Endothelial cell of umbilical vein (primary cell): ENCODE data around the gene CCNF. TPM values are rescaled to one million over a fixed set of nuclear protein-coding genes. Genes with fewer than 3 reads are reported as not detected.

Experiments
- BruUV-seq: library from RNA; stranded (reverse); fragments of 400-500 nt; replicated peaks from 2 replicates; lab custom pipeline; 2021; lab: Mats Ljungman, UMichigan
- CTCF ChIA-PET: fragments of 300-600, 350-600 bp; sonication (Branson Sonifier 250); formaldehyde crosslinking; loops from one replicate; lab custom pipeline; 2021; ENCODE audit warnings: antibody characterized with exemption, inconsistent platforms; lab: Charles Lee
- POLR2A ChIA-PET: fragments of 300-600, 350-600 bp; sonication (Branson Sonifier 250); formaldehyde crosslinking; loops from one replicate; lab custom pipeline; 2021; ENCODE audit warnings: antibody characterized with exemption, inconsistent platforms; lab: Charles Lee
- DNase-seq: peaks from one replicate; pipeline ENCODE4 v3.0.0-alpha.2; 2011; ENCODE audit warnings: low read depth, low spot score
- FAIRE-seq: peaks from 2 replicates; lab custom pipeline; 2011; peaks lifted over from hg19 to GRCh38; lab: Jason Lieb, UNC
- H2AFZ ChIP-seq: 2 replicates; pipeline ENCODE4 v1.6.0; 2012; ENCODE audit warnings: low read depth, low read length, control low read depth, inconsistent platforms
- H3K27ac ChIP-seq: 2 replicates; pipeline ENCODE4 v1.5.1; 2011; ENCODE audit warnings: low read depth, mild to moderate bottlenecking, control low read depth, low read length, moderate library complexity; ENCODE audit not compliant: insufficient read depth
- H3K27me3 ChIP-seq, 2 experiments: 2 replicates each; pipeline versions ENCODE4 v1.6.0 to v1.6.1; 2011; ENCODE audit warnings: low read length in 2 of 2, mixed read lengths in 1 of 2; ENCODE audit not compliant: control insufficient read depth in 2 of 2, insufficient read depth in 2 of 2
- H3K36me3 ChIP-seq, 2 experiments: 2 replicates in 1 of 2; 3 replicates in 1 of 2; pipeline ENCODE4 v1.5.1; 2011; ENCODE audit warnings: low read length in 2 of 2, mild to moderate bottlenecking in 1 of 2, moderate library complexity in 1 of 2; ENCODE audit not compliant: control insufficient read depth in 2 of 2, insufficient read depth in 2 of 2; ENCODE audit errors: extremely low read depth in 1 of 2
- H3K4me1 ChIP-seq: 3 replicates; pipeline ENCODE4 v1.5.1; 2011; ENCODE audit warnings: mild to moderate bottlenecking, low read length; ENCODE audit not compliant: control insufficient read depth, insufficient read depth; ENCODE audit errors: extremely low read depth
- H3K4me2 ChIP-seq: 2 replicates; pipeline ENCODE4 v1.6.1; 2011; ENCODE audit warnings: low read length, control low read depth, mixed read lengths; ENCODE audit not compliant: insufficient read depth
- H3K4me3 ChIP-seq, 3 experiments: fragments of 200-600 bp in 1 of 3; sonication (generic), shearing (Covaris generic) in 1 of 3; replicated peaks in 1 of 3; 2 replicates each; pipeline ENCODE4 v1.5.1; 2011 to 2016; ENCODE audit warnings: control low read depth in 3 of 3, low read length in 3 of 3, mild to moderate bottlenecking in 2 of 3, inconsistent platforms in 1 of 3, low read depth in 1 of 3, moderate library complexity in 1 of 3; ENCODE audit not compliant: insufficient read depth in 1 of 3
- H3K79me2 ChIP-seq: 2 replicates; pipeline ENCODE4 v1.6.0; 2012; ENCODE audit warnings: low read length, inconsistent platforms; ENCODE audit not compliant: control insufficient read depth, insufficient read depth
- H3K9ac ChIP-seq: replicated peaks from 2 replicates; pipeline ENCODE3; 2011; ENCODE audit warnings: low read length, control low read depth; ENCODE audit not compliant: insufficient read depth; ENCODE audit errors: extremely low read depth
- H3K9me1 ChIP-seq: replicated peaks from 3 replicates; pipeline ENCODE4 v1.6.0; 2011; ENCODE audit warnings: mild to moderate bottlenecking, low read length; ENCODE audit not compliant: control insufficient read depth, insufficient read depth; ENCODE audit errors: extremely low read depth
- H3K9me3 ChIP-seq: replicated peaks from 2 replicates; pipeline ENCODE4 v1.5.1; 2012; ENCODE audit warnings: low read length, inconsistent platforms; ENCODE audit not compliant: control insufficient read depth, insufficient read depth
- H4K20me1 ChIP-seq: replicated peaks from 2 replicates; pipeline ENCODE3; 2011; ENCODE audit warnings: mild to moderate bottlenecking, low read length; ENCODE audit not compliant: control insufficient read depth, insufficient read depth; ENCODE audit errors: extremely low read depth
- CTCF ChIP-seq, 2 donors: IDR thresholded peaks; 1 replicate in 1 of 2; 2 replicates in 1 of 2; pipeline ENCODE4 v1.5.1; 2011; ENCODE audit warnings: low read length in 2 of 2, mild to moderate bottlenecking in 2 of 2, moderate library complexity in 2 of 2, control low read depth in 1 of 2, inconsistent platforms in 1 of 2, low read depth in 1 of 2; ENCODE audit not compliant: insufficient read depth in 1 of 2; ENCODE audit errors: extremely low read depth in 1 of 2
- EZH2 ChIP-seq: IDR thresholded peaks from 2 replicates; pipeline ENCODE4 v1.6.1; 2012; ENCODE audit warnings: borderline replicate concordance, low read depth, mild to moderate bottlenecking, moderate library complexity, low read length, inconsistent platforms; ENCODE audit not compliant: severe bottlenecking
- FOS ChIP-seq: IDR thresholded peaks from 2 replicates; pipeline ENCODE4 v1.6.1; 2011; ENCODE audit warnings: mild to moderate bottlenecking, low read length, moderate library complexity, borderline replicate concordance; ENCODE audit not compliant: insufficient read depth
- GATA2 ChIP-seq: IDR thresholded peaks from 2 replicates; pipeline ENCODE4 v1.7.0; 2011; ENCODE audit warnings: low read depth, mild to moderate bottlenecking, moderate library complexity, mixed read lengths, low read length; ENCODE audit not compliant: insufficient read length, insufficient read depth
- JUN ChIP-seq: IDR thresholded peaks from 2 replicates; pipeline ENCODE4 v1.6.1; 2011; ENCODE audit warnings: borderline replicate concordance, low read depth; ENCODE audit not compliant: insufficient read length, insufficient read depth
- MAX ChIP-seq: IDR thresholded peaks from 2 replicates; pipeline ENCODE4 v1.6.1; 2011; ENCODE audit not compliant: insufficient read depth, insufficient read length
- MYC ChIP-seq: IDR thresholded peaks from one replicate; pipeline ENCODE4 v1.6.1; 2011; ENCODE audit warnings: mild to moderate bottlenecking, low read depth, low read length
- POLR2A ChIP-seq: IDR thresholded peaks from 2 replicates; pipeline ENCODE4 v1.6.1; 2012; ENCODE audit warnings: low read depth, mild to moderate bottlenecking, control low read depth, low read length
- POLR2AphosphoS5 ChIP-seq: IDR thresholded peaks from 2 replicates; pipeline ENCODE4 v1.6.1; 2012; ENCODE audit warnings: low read depth, mild to moderate bottlenecking, control low read depth, low read length, moderate library complexity; ENCODE audit not compliant: insufficient read depth
- dilution Hi-C: fragments of 300-500 bp; cut with MboI; formaldehyde crosslinking; loops from one replicate; pipeline ENCODE4 v1.15.0; 2019; ENCODE audit warnings: low sequenced_read_pairs; ENCODE audit not compliant: extremely low pct_ligation_motif_present
- intact Hi-C: fragments of 100-400 bp; cut with micrococcal nuclease; formaldehyde crosslinking; loops from one replicate; pipeline ENCODE4 v1.10.0; 2022
- polyA plus RNA-seq, 4 experiments: library from polyadenylated mRNA; depleted of rRNA in 3 of 4; stranded (reverse) in 3 of 4; unstranded in 1 of 4; fragments of >200 nt; gene quantifications; 2 replicates each; pipeline versions ENCODE4 v1.2.1 to v1.2.3, GENCODE V29; 2011 to 2012; ENCODE audit warnings: missing spikeins in 1 of 4
- total RNA-seq: library from RNA; stranded (reverse); gene quantifications from 2 replicates; pipeline ENCODE4 v1.2.3, GENCODE V29; 2021

CCNF gene
- total and polyA plus RNA-seq, 2 donors (not counting 3 experiments of a cell fraction or from before 2014, with no cell fraction given): 13.9 to 48.9 TPM

GRCh38 chr16:2404099-2404498, 25.1 kb upstream of the CCNF start:
- H3K9me1 ChIP-seq: no peaks in the 10 kb centered on the region
- FAIRE-seq: no peak
- no peak overlapping the region for H3K27ac ChIP-seq
- no TSS peak for BruUV-seq
- no peak for TF ChIP-seq POLR2AphosphoS5
- TF ChIP-seq MAX: no peak
- no peak for TF ChIP-seq JUN
- no peak for TF ChIP-seq POLR2A
- no peak for TF ChIP-seq MYC
- no peak overlapping the region for H2AFZ ChIP-seq
- H3K27me3 ChIP-seq: no peaks in the 10 kb centered on the region
- H3K79me2 ChIP-seq: no peaks in the 10 kb centered on the region
- no peak overlapping the region for H3K4me3 ChIP-seq
- no peak overlapping the region for H3K9ac ChIP-seq
- no peak overlapping the region for H3K4me2 ChIP-seq
- ChIA-PET POLR2A (no interaction called here), CTCF (no interaction called here)
- intact Hi-C loops (no loop called here), dilution Hi-C loops (no loop called here)
- no peak for DNase-seq
- no peaks in the 10 kb centered on the region for H4K20me1 ChIP-seq
- H3K9me3 ChIP-seq: no peaks in the 10 kb centered on the region
- no peaks in the 10 kb centered on the region for H3K4me1 ChIP-seq
- no peaks in the 10 kb centered on the region for H3K36me3 ChIP-seq

GRCh38 chr16:2415085-2415484, 14.2 kb upstream of the CCNF start:
- Histone ChIP-seq H4K20me1 (no peaks in the 10 kb centered on the region), H3K36me3 (no peaks in the 10 kb centered on the region), H3K9me3 (no peaks in the 10 kb centered on the region), H3K4me2 (no peak overlapping the region), H3K27ac (no peak overlapping the region), H3K9ac (no peak overlapping the region), H3K4me1 (no peaks in the 10 kb centered on the region), H3K9me1 (no peaks in the 10 kb centered on the region), H3K27me3 (peaks cover 5 to 12% of the 10 kb centered on the region in 2 experiments), H2AFZ (no peak overlapping the region), H3K79me2 (no peaks in the 10 kb centered on the region), H3K4me3 (no peak overlapping the region)
- CTCF ChIA-PET: interaction anchor here (1.4 kb wide), 1 partner anchor 15 kb away, joined by 3 read pairs; the partner anchor contains the start of gene CCNF
- DNase-seq (no peak), FAIRE-seq (no peak)
- intact Hi-C loops: no loop called here
- dilution Hi-C loops: no loop called here
- TF ChIP-seq POLR2AphosphoS5: no peak
- TF ChIP-seq GATA2: no peak
- no peak for TF ChIP-seq FOS
- no peak for TF ChIP-seq MAX
- no peak for TF ChIP-seq CTCF (IDR thresholded peaks at IDR 0.05; ENCODE audit: extremely low read depth in 1 of 2, insufficient read depth in 1 of 2, low read depth in 1 of 2, low read length in 2 of 2)
- TF ChIP-seq MYC: no peak
- TF ChIP-seq POLR2A: no peak
- TF ChIP-seq JUN: no peak
- no peak for TF ChIP-seq EZH2
- POLR2A ChIA-PET: no interaction called here
- no TSS peak for BruUV-seq
